Activated CD4-positive, alpha-beta memory T cell treated with anti-CD3 and anti-CD28 coated beads for 36 hours (primary cell): ENCODE data around the gene TOMM40L. TPM values are rescaled to one million over a fixed set of nuclear protein-coding genes. Genes with fewer than 3 reads are reported as not detected.

Source experiments
- CTCF ChIA-PET: fragments of 350-600 bp; sonication (Branson Sonifier 250); formaldehyde crosslinking; loops from one replicate; lab custom pipeline; 2021; ENCODE audit warnings: antibody characterized with exemption, inconsistent platforms; lab: Charles Lee
- POLR2A ChIA-PET: fragments of 350-600 bp; sonication (Branson Sonifier 250); formaldehyde crosslinking; loops from one replicate; lab custom pipeline; 2021; ENCODE audit warnings: antibody characterized with exemption; lab: Charles Lee
- DNase-seq: peaks from one replicate; pipeline ENCODE4 v3.0.0-alpha.2; 2020
- H3K27ac Mint-ChIP-seq: one replicate; pipeline ENCODE4 v1.8.0; 2021; ENCODE audit warnings: mixed read lengths
- H3K27me3 Mint-ChIP-seq: one replicate; pipeline ENCODE4 v1.8.0; 2021; ENCODE audit warnings: mixed read lengths
- H3K36me3 Mint-ChIP-seq: one replicate; pipeline ENCODE4 v1.8.0; 2021; ENCODE audit warnings: mixed read lengths
- H3K4me1 Mint-ChIP-seq: one replicate; pipeline ENCODE4 v1.8.0; 2021; ENCODE audit warnings: low read depth, mixed read lengths
- H3K4me3 Mint-ChIP-seq: one replicate; pipeline ENCODE4 v1.8.0; 2021; ENCODE audit warnings: mild to moderate bottlenecking, mixed read lengths
- H3K9me3 Mint-ChIP-seq: one replicate; pipeline ENCODE4 v1.8.0; 2021; ENCODE audit warnings: mixed read lengths
- intact Hi-C: fragments of 100-400 bp; cut with micrococcal nuclease; formaldehyde crosslinking; loops from one replicate; pipeline ENCODE4 v1.15.1; 2023
- total RNA-seq, 2 experiments: library from RNA; stranded (reverse); gene quantifications; one replicate each; pipeline ENCODE4 v1.2.3, GENCODE V29; 2021

The TOMM40L gene
- total RNA-seq, 2 experiments from 2014 or later: 14.8 to 15.4 TPM

DNA sequence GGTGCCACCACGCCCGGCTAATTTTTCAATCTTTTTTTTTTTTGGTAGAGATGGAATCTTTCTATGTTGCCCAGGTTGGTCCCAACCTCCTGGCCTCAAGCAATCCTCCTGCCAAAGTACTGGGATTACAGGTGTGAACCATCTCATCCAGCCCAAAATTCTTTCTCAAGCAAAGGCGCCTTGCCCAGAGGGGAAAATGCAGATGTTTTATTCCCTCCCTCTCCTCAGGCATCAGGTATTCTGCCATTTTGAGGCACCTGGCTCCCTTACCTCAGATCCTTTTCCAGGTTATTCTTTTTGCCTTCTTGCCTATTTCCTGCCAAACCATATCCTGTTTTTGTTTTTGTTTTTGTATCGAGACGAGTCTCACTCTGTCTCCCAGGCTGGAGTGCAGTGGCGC is 37.5 kb upstream of the TOMM40L start:
- H3K27ac Mint-ChIP-seq: peak overlapping the region; percentile 59
- H3K36me3 Mint-ChIP-seq: no peaks in the 10 kb centered on the region
- ChIA-PET CTCF (interaction anchor here (0.6 to 3.6 kb wide), 2 partner anchors 37 to 193 kb away, joined by 4 to 17 read pairs; partner anchors contain the start of gene TOMM40L), POLR2A (no interaction called here)
- H3K9me3 Mint-ChIP-seq: no peaks in the 10 kb centered on the region
- no peak overlapping the region for H3K4me3 Mint-ChIP-seq
- no peaks in the 10 kb centered on the region for H3K27me3 Mint-ChIP-seq
- H3K4me1 Mint-ChIP-seq: peaks cover 65% of the 10 kb centered on the region
- intact Hi-C loops: no loop called here
- DNase-seq: no peak

- H3K4me1 Mint-ChIP-seq: peaks cover 59% of the 10 kb centered on the region
- intact Hi-C loops: no loop called here
- H3K9me3 Mint-ChIP-seq: no peaks in the 10 kb centered on the region
- ChIA-PET CTCF (no interaction called here), POLR2A (no interaction called here)
- no peak overlapping the region for H3K27ac Mint-ChIP-seq
- H3K27me3 Mint-ChIP-seq: no peaks in the 10 kb centered on the region
- no peaks in the 10 kb centered on the region for H3K36me3 Mint-ChIP-seq
- DNase-seq: no peak
- H3K4me3 Mint-ChIP-seq: no peak overlapping the region
Observed at GRCh38 chr1:161189036-161189435, 36.8 kb upstream of the TOMM40L start.

DNA sequence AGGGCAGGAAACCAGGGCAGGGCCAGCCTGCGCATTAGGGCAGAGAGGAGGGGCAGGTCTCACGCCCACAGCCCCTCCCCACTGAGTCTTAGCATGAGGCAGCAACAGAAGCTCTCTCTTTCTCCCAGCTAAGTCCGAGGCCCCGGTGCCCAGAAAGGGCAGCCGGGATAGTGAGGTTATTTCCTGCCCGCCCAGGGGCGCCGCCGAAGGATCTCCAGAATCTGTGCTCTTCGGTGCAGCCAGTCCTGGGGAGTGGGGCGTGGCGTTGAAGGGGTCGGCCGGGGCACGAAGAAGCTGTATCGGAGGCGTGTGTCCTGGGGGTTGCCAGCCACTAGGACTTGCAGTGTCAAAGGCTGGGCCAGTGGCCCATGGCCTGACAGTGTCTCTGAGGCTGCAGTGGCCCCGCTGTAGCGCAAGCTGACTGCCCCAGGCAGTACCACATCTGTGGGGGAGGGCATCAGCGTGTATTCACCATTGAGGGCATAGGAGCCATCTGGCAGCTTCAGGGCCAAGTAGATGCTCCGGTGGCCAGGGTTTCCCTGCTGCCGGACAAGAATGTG is 34.8 kb upstream of the TOMM40L start:
- H3K27ac Mint-ChIP-seq: no peak overlapping the region

GRCh38 chr1:161191971-161192370 is 33.9 kb upstream of the TOMM40L start:
- DNase-seq: no peak
- no peak overlapping the region for H3K27ac Mint-ChIP-seq
- POLR2A ChIA-PET: interaction anchor here (1.5 to 2.0 kb wide), 3 partner anchors 10 to 26 kb away, joined by 4 to 8 read pairs (median 8); partner anchors contain the start of genes NDUFS2 and PPOX
- CTCF ChIA-PET: interaction anchor here (0.7 to 5.0 kb wide), 20 partner anchors 10 to 210 kb away, joined by 3 to 69 read pairs (median 7); partner anchors contain the start of genes APOA2, B4GALT3, CFAP126 and NDUFS2
- intact Hi-C loops: loop anchor here (1.0 kb wide), 1 partner anchor 33 kb away; no protein-coding TSS in a partner anchor
- no peaks in the 10 kb centered on the region for H3K36me3 Mint-ChIP-seq
- H3K4me1 Mint-ChIP-seq: peaks cover 37% of the 10 kb centered on the region
- H3K4me3 Mint-ChIP-seq: no peak overlapping the region
- H3K27me3 Mint-ChIP-seq: no peaks in the 10 kb centered on the region
- no peaks in the 10 kb centered on the region for H3K9me3 Mint-ChIP-seq

More for the DNA sequence above, 34.8 kb upstream of the TOMM40L start:
- CTCF ChIA-PET: interaction anchor here (0.7 to 5.0 kb wide), 14 partner anchors 9 to 211 kb away, joined by 3 to 69 read pairs (median 8); partner anchors contain the start of genes APOA2, NDUFS2, PPOX and TOMM40L
- intact Hi-C loops: no loop called here
- no peak for DNase-seq
- Mint-ChIP-seq H3K4me1 (peaks cover 47% of the 10 kb centered on the region), H3K27me3 (no peaks in the 10 kb centered on the region), H3K9me3 (no peaks in the 10 kb centered on the region), H3K36me3 (no peaks in the 10 kb centered on the region), H3K4me3 (no peak overlapping the region)
- POLR2A ChIA-PET: interaction anchor here (0.7 to 2.0 kb wide), 3 partner anchors 9 to 66 kb away, joined by 3 to 8 read pairs (median 4); partner anchors contain the start of gene PPOX

DNA sequence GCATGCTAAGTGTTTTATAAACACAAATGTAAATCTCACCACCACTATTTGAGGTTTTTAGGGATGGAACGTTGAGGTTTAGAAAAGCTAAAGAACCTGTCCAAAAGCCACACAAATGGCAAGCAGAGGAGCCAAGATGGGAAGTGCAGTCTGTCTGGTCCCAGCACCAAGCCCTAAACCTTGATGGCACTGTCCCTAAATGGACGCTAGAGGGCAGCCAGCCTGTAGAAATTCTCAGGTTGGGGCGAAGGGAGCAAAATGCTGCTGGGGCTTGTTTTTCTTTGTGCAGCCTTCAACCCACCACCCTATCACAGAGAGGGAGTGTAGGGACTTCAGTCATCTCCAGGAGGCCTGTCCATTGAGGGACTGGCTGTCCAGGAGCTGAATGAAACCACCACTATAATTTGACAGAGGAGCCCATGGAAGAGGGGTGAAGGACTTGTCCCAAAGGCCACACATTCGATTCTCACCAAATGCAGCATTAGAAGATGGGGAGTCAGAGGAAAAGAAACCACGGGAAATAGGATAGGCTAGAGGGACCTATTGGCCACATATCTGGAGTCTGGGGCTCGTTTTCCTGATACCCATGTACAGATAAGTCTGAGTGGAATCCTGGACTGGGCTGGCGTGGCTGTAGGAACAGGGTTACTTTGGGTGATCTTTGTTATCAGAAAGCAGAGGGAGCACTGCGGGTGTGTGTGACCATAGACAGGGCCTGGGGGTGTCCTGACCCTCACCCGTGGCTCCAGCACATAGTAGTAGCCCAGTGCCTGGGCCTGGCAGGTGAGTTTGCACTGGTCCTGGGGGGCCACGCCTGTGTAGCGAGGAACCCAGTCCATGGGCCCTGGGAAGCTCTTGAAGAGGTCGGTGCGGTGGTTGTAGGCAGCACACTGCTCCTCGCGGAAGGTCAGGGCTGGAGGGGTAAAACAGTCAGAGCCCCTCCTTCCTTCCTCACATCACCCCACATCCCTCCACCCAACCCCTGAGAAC is 33.1 kb upstream of the TOMM40L start:
- Mint-ChIP-seq H3K4me1 (peaks cover 29% of the 10 kb centered on the region), H3K4me3 (no peak overlapping the region), H3K27ac (peak overlapping the region; percentile 42), H3K27me3 (no peaks in the 10 kb centered on the region), H3K9me3 (no peaks in the 10 kb centered on the region), H3K36me3 (no peaks in the 10 kb centered on the region)
- ChIA-PET POLR2A (interaction anchor here (1.5 to 2.0 kb wide), 3 partner anchors 9 to 27 kb away, joined by 4 to 8 read pairs (median 8); partner anchors contain the start of genes NDUFS2 and PPOX), CTCF (interaction anchor here (0.8 to 5.0 kb wide), 21 partner anchors 10 to 194 kb away, joined by 3 to 69 read pairs (median 7); partner anchors contain the start of genes B4GALT3, CFAP126, NDUFS2 and PCP4L1)
- intact Hi-C loops: loop anchor here (1.0 kb wide), 1 partner anchor 33 kb away; no protein-coding TSS in a partner anchor
- DNase-seq: peak; percentile 81

DNA sequence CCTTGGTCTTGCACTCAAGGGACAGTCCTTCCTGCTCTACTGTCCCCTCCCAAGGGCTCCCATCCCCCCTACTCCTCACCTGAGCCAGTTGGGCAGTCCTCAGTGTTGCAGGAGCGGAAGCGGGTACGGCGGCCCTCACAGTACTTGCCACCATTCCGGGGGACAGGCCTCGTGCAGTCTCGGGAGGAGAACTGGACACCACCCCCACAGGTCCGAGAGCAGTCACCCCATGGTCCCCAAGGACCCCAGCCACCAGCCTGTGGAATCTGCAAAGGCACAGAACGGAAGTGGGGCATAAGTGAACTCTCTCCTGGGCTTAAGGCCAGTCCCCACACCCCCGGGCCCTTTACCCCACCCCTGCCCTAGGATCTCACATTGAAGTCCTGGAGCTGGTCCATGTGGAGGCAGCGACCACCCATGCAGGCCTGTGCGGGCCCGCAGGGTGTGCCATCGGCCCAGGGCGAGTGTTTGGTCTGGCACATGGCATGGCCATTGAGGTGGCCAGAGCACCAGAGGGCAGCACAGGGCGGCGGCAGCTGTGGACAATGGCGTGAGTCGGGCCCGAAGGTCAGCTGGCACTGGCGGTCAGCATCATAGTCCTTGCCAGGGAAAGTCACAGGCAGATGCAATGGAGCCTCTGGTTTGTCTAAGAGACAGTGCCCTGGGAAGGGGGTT is 32.2 kb upstream of the TOMM40L start:
- no peaks in the 10 kb centered on the region for H3K27me3 Mint-ChIP-seq
- POLR2A ChIA-PET: interaction anchor here (2.0 kb wide), 1 partner anchor 8 kb away, joined by 8 read pairs; the partner anchor contains the start of gene NDUFS2
- H3K4me3 Mint-ChIP-seq: no peak overlapping the region
- no peak for DNase-seq
- H3K27ac Mint-ChIP-seq: peak overlapping the region; percentile 28
- peaks cover 25% of the 10 kb centered on the region for H3K4me1 Mint-ChIP-seq
- intact Hi-C loops: no loop called here
- H3K9me3 Mint-ChIP-seq: no peaks in the 10 kb centered on the region
- CTCF ChIA-PET: interaction anchor here (1.4 to 5.0 kb wide), 5 partner anchors 10 to 32 kb away, joined by 4 to 69 read pairs (median 7); partner anchors contain the start of genes B4GALT3, NDUFS2 and TOMM40L
- no peaks in the 10 kb centered on the region for H3K36me3 Mint-ChIP-seq

DNA sequence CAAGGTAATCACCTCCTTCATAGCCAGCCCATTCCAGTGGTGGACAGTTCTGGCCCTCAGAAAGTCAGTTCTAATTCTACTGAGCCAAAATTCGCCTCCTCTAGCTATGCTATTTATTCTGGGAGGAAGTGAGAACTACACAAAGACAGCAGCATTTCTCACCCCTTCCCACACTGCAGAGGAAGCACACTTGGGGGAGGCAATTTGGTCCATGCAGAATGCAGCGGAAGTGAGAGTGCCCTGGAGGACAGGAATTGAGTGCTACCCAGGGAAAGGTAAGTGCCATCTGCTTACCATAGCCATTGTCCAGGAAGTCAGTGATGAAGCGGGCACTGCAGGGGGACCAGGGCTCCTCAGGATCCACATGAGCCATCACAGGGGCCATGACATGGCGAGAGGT is 30.7 kb upstream of the TOMM40L start:
- H3K27me3 Mint-ChIP-seq: no peaks in the 10 kb centered on the region
- peak overlapping the region; percentile 14 for H3K27ac Mint-ChIP-seq
- ChIA-PET POLR2A (no interaction called here), CTCF (no interaction called here)
- no peak overlapping the region for H3K4me3 Mint-ChIP-seq
- intact Hi-C loops: no loop called here
- H3K36me3 Mint-ChIP-seq: no peaks in the 10 kb centered on the region
- no peak for DNase-seq
- H3K9me3 Mint-ChIP-seq: no peaks in the 10 kb centered on the region
- peaks cover 27% of the 10 kb centered on the region for H3K4me1 Mint-ChIP-seq

- no peak for DNase-seq
- ChIA-PET POLR2A (no interaction called here), CTCF (no interaction called here)
- no peak overlapping the region for H3K4me3 Mint-ChIP-seq
- peaks cover 36% of the 10 kb centered on the region for H3K4me1 Mint-ChIP-seq
- no peaks in the 10 kb centered on the region for H3K36me3 Mint-ChIP-seq
- no peak overlapping the region for H3K27ac Mint-ChIP-seq
- no peaks in the 10 kb centered on the region for H3K9me3 Mint-ChIP-seq
- H3K27me3 Mint-ChIP-seq: no peaks in the 10 kb centered on the region
- intact Hi-C loops: no loop called here
Observed at GRCh38 chr1:161196111-161196510, 29.7 kb upstream of the TOMM40L start.

DNA sequence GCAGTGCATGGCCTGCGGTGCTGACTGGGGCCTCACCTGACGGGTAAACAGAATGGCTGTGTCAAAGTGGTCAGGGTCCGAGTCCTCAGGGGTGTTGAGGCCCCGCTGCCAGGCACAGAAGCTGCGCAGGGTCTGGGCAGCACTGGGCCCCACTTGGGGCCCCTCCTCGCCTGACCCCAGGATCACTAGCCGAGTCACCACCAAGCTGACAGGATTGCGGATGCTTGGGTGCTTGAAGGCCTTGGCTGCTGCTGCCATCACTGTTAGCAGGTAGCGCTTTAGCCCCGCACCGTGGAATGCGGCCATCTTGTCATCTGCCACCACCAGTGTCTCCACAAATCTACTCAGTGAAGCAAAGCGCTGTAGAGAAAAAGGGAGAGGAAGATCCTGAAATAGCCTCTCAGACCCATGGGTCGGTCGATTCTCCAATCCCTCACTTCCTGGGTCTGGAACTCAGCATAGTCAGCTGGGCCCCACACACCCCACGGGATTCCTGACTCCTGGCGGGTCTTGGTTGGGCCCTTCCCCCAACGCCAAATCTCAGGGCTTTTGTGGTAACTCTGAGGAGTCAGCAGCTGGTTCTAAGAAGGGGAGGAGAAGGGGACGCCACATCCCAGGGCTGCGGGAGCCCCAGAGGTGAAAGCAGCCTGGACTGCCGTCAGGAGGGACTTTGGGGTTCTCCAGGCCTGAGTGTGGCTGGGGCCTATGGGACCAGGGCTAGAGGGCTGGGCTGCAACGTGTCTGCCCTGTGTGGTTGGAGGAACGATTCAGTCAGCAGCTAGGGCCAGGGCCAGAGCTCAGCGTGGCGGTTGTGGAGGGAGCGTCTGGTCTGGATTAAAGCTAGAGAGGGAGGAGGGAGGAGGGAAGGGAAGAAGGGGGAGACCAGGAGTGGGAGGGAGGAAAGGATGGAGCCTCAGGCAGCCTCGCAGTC is 29.1 kb upstream of the TOMM40L start:
- Mint-ChIP-seq H3K9me3 (no peaks in the 10 kb centered on the region), H3K27ac (no peak overlapping the region), H3K27me3 (no peaks in the 10 kb centered on the region), H3K36me3 (no peaks in the 10 kb centered on the region), H3K4me3 (no peak overlapping the region), H3K4me1 (peaks cover 43% of the 10 kb centered on the region)
- DNase-seq: no peak
- ChIA-PET CTCF (interaction anchor here (1.1 to 2.8 kb wide), 2 partner anchors 15 to 30 kb away, joined by 3 to 16 read pairs; partner anchors contain the start of gene TOMM40L), POLR2A (no interaction called here)
- intact Hi-C loops: no loop called here

DNA sequence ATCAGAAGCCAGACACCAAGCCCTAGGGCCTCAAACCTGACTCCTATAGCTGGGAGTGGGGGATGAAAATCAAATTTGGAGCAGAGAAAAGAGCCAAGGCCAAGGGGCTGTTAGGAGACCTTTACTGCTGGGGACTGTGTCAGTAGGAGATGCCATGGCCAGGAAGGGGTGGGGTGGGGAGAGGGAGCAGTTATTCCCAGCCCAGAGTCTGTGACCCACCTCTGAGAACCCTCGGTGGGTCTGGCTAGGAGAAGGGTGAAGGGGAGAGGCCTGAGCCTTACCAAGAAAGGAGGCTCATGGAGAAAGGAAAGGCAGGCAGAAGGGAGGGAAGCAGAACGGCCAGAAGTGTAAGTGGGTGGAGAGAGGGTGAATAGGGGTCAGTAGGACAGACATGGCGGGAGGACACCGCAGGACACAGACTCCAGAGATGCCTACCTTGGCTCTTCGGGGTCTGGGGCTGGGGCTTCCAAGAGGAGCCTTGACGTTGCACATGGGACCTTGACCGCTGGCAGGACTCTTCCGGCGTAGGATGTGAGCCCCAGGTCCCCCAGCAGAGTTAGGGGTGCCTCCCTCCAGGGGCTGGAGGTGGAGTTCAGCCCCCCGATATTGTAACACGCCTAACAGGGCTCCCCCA is 28.2 kb upstream of the TOMM40L start:
- no peaks in the 10 kb centered on the region for H3K9me3 Mint-ChIP-seq
- H3K27ac Mint-ChIP-seq: peak overlapping the region; percentile 9
- no peaks in the 10 kb centered on the region for H3K27me3 Mint-ChIP-seq
- no peaks in the 10 kb centered on the region for H3K36me3 Mint-ChIP-seq
- intact Hi-C loops: no loop called here
- POLR2A ChIA-PET: no interaction called here
- H3K4me1 Mint-ChIP-seq: peaks cover 41% of the 10 kb centered on the region
- CTCF ChIA-PET: interaction anchor here (1.1 to 2.8 kb wide), 2 partner anchors 16 to 29 kb away, joined by 3 to 16 read pairs; partner anchors contain the start of gene TOMM40L
- no peak overlapping the region for H3K4me3 Mint-ChIP-seq
- no peak for DNase-seq
